Gastroesophageal sphincter (tissue), 4 donors: ENCODE measurements around the gene MPZ. TPM values are rescaled to one million over a fixed set of nuclear protein-coding genes. Genes with fewer than 3 reads are reported as not detected.

Experiments
- ATAC-seq: fragments of 150-250 bp; one replicate; pipeline ENCODE4 v1.9.1; 2016; ENCODE audit warnings: mild to moderate bottlenecking, moderate library complexity
- H3K27ac ChIP-seq, 4 donors: fragments of 200-600 bp; sonication (generic) in 3 of 4; 1 replicate in 3 of 4; 2 replicates in 1 of 4; pipeline ENCODE4 v1.5.1; 2016 to 2019
- H3K27me3 ChIP-seq: fragments of 200-600 bp; sonication (generic); one replicate; pipeline ENCODE4 v1.5.1; 2019
- H3K36me3 ChIP-seq, 2 donors: fragments of 200-600 bp; sonication (generic); one replicate each; pipeline ENCODE4 v1.5.1; 2019; ENCODE audit warnings: control low read depth in 1 of 2
- H3K4me1 ChIP-seq, 3 donors: fragments of 200-600 bp; sonication (generic); 1 replicate in 2 of 3; 2 replicates in 1 of 3; pipeline ENCODE4 v1.5.1; 2016 to 2019; ENCODE audit warnings: control low read depth in 2 of 3
- H3K4me3 ChIP-seq, 2 donors: fragments of 200-600 bp; sonication (generic); one replicate each; pipeline ENCODE4 v1.5.1; 2019; ENCODE audit warnings: mild to moderate bottlenecking in 1 of 2, moderate library complexity in 1 of 2
- H3K9me3 ChIP-seq, 3 donors: fragments of 200-600 bp; sonication (generic); one replicate each; pipeline ENCODE4 v1.5.1; 2017 to 2019; ENCODE audit warnings: control low read depth in 2 of 3
- CTCF ChIP-seq, 4 experiments: fragments of 200-600 bp in 2 of 4; fragments of 450-650 bp in 2 of 4; sonication (generic) in 1 of 4; IDR thresholded peaks; one replicate each; pipeline ENCODE4 v1.5.1; 2017 to 2019; ENCODE audit warnings: antibody characterized with exemption in 4 of 4, mild to moderate bottlenecking in 2 of 4, moderate library complexity in 2 of 4
- EP300 ChIP-seq: sonication (generic); formaldehyde crosslinking; IDR thresholded peaks from one replicate; pipeline ENCODE4 v1.6.1; 2017; ENCODE audit warnings: antibody characterized with exemption, mild to moderate bottlenecking
- POLR2A ChIP-seq, 2 donors: fragments of 450-650 bp; IDR thresholded peaks; one replicate each; pipeline ENCODE4 v1.6.1; 2017; ENCODE audit warnings: antibody characterized with exemption in 2 of 2, mild to moderate bottlenecking in 2 of 2, moderate library complexity in 1 of 2
- POLR2AphosphoS5 ChIP-seq: sonication (generic); formaldehyde crosslinking; IDR thresholded peaks from one replicate; pipeline ENCODE4 v1.6.1; 2017; ENCODE audit warnings: antibody characterized with exemption
- WGBS, 2 donors: methylation state at CpG; one replicate each; pipeline ENCODE4 v1.1.5; 2018; ENCODE audit warnings: low coverage in 1 of 2; 5-methylcytosine and 5-hydroxymethylcytosine counted together
- total RNA-seq, 4 donors: library from RNA; depleted of rRNA; stranded (reverse); fragments of >200 nt; gene quantifications; one replicate each; pipeline ENCODE4 v1.1.0, GENCODE V29; 2016

The MPZ gene
- total RNA-seq, 4 donors from 2014 or later = 5.3 to 18.7 (median 9.4) TPM

- 9 to 12% methylated on average over 9 to 11 of the region's 17 CpGs for WGBS, 2 donors
- Histone ChIP-seq H3K27me3 (peaks cover 6% of the 10 kb centered on the region), H3K36me3 (no peaks in the 10 kb centered on the region), H3K27ac (peak overlapping the region in 3 of 4 donors; percentile 42 to 73 (median 61)), H3K4me1 (peaks cover 0 to 25% (median 12%) of the 10 kb centered on the region in 3 donors), H3K4me3 (peak overlapping the region; percentile 42 to 67), H3K9me3 (no peaks in the 10 kb centered on the region)
- TF ChIP-seq POLR2AphosphoS5 (no peak), EP300 (no peak), CTCF (IDR thresholded peaks at IDR 0.05) (no peak), POLR2A (IDR thresholded peaks at IDR 0.05) (no peak)
- peak; percentile 4 for ATAC-seq
Observed at GRCh38 chr1:161304927-161305866, 4.6 kb downstream of the MPZ start.

- Histone ChIP-seq H3K27ac (no peak overlapping the region), H3K4me3 (no peak overlapping the region), H3K9me3 (no peaks in the 10 kb centered on the region), H3K36me3 (no peaks in the 10 kb centered on the region), H3K4me1 (peaks cover 0 to 14% (median 9%) of the 10 kb centered on the region in 3 donors), H3K27me3 (no peaks in the 10 kb centered on the region)
- TF ChIP-seq EP300 (no peak), POLR2AphosphoS5 (no peak), POLR2A (IDR thresholded peaks at IDR 0.05) (no peak), CTCF (IDR thresholded peaks at IDR 0.05) (no peak)
- no peak for ATAC-seq
- 86 to 94% methylated on average over 3 to 4 of the region's 4 CpGs for WGBS, 2 donors
Observed at GRCh38 chr1:161300478-161300877, 9.3 kb downstream of the MPZ start.

GRCh38 chr1:161299347-161299746 is 10.4 kb downstream of the MPZ start:
- no peaks in the 10 kb centered on the region for H3K36me3 ChIP-seq

GRCh38 chr1:161298116-161298515 is 11.7 kb downstream of the MPZ start:
- Histone ChIP-seq H3K27ac (no peak overlapping the region), H3K4me1 (no peaks in the 10 kb centered on the region), H3K4me3 (no peak overlapping the region), H3K27me3 (no peaks in the 10 kb centered on the region), H3K9me3 (no peaks in the 10 kb centered on the region), H3K36me3 (no peaks in the 10 kb centered on the region)
- TF ChIP-seq POLR2A (IDR thresholded peaks at IDR 0.05) = no peak
- no peak for TF ChIP-seq EP300
- TF ChIP-seq CTCF (IDR thresholded peaks at IDR 0.05) = no peak
- TF ChIP-seq POLR2AphosphoS5 = no peak
- ATAC-seq = no peak
- 82 to 100% methylated on average over 2 to 6 of the region's 6 CpGs for WGBS, 2 donors

More at GRCh38 chr1:161299347-161299746, 10.4 kb downstream of the MPZ start:
- Histone ChIP-seq H3K4me1 (peaks cover 0 to 3% (median 0%) of the 10 kb centered on the region in 3 donors), H3K27me3 (no peaks in the 10 kb centered on the region), H3K4me3 (no peak overlapping the region), H3K9me3 (no peaks in the 10 kb centered on the region), H3K27ac (no peak overlapping the region)
- no peak for TF ChIP-seq EP300
- no peak for TF ChIP-seq POLR2AphosphoS5
- no peak for ATAC-seq
- WGBS, 2 donors = 93% methylated on average over 7 to 8 of the region's 9 CpGs

- no peak for ATAC-seq
- no peaks in the 10 kb centered on the region for H3K9me3 ChIP-seq
- no peaks in the 10 kb centered on the region for H3K4me1 ChIP-seq
- no peak overlapping the region for H3K4me3 ChIP-seq
- TF ChIP-seq POLR2AphosphoS5 (no peak), CTCF (IDR thresholded peaks at IDR 0.05) (no peak), POLR2A (IDR thresholded peaks at IDR 0.05) (no peak), EP300 (no peak)
- H3K36me3 ChIP-seq = no peaks in the 10 kb centered on the region
- H3K27ac ChIP-seq = no peak overlapping the region
- no peaks in the 10 kb centered on the region for H3K27me3 ChIP-seq
Observed at GRCh38 chr1:161297415-161297814, 12.4 kb downstream of the MPZ start.
